Ishikawa (cell line): ENCODE results near the gene DEAF1.
A peak's percentile ranks its signal among the peaks of the same experiment; 100 is the strongest.

Experiments used
- CEBPB ChIP-seq: IDR thresholded peaks from 2 replicates; pipeline ENCODE4 v1.6.1; 2012
- CREB1 ChIP-seq: IDR thresholded peaks from 2 replicates; pipeline ENCODE4 v1.6.1; 2012; ENCODE audit warnings: low read depth
- EGR1 ChIP-seq: IDR thresholded peaks from 2 replicates; pipeline ENCODE4 v1.6.1; 2012
- EP300 ChIP-seq: IDR thresholded peaks from 2 replicates; pipeline ENCODE4 v1.6.1; 2012; ENCODE audit warnings: borderline replicate concordance
- FOXM1 ChIP-seq: IDR thresholded peaks from 2 replicates; pipeline ENCODE4 v1.6.1; 2012; ENCODE audit warnings: low read depth, borderline replicate concordance
- MAX ChIP-seq: IDR thresholded peaks from 2 replicates; pipeline ENCODE4 v1.6.1; 2012
- NFIC ChIP-seq: IDR thresholded peaks from 2 replicates; pipeline ENCODE4 v1.6.1; 2012
- RAD21 ChIP-seq: IDR thresholded peaks from 2 replicates; pipeline ENCODE4 v1.6.1; 2012; ENCODE audit warnings: low read depth
- REST ChIP-seq: IDR thresholded peaks from 2 replicates; pipeline ENCODE4 v1.6.1; 2012; ENCODE audit warnings: low read depth, mild to moderate bottlenecking
- TAF1 ChIP-seq: IDR thresholded peaks from 2 replicates; pipeline ENCODE4 v1.6.1; 2012; ENCODE audit warnings: low read depth, mild to moderate bottlenecking
- TCF12 ChIP-seq: IDR thresholded peaks from 2 replicates; pipeline ENCODE4 v1.6.1; 2012; ENCODE audit warnings: low read depth
- TEAD4 ChIP-seq: IDR thresholded peaks from 2 replicates; pipeline ENCODE4 v1.6.1; 2012
- USF1 ChIP-seq: IDR thresholded peaks from 2 replicates; pipeline ENCODE4 v1.6.1; 2012
- YY1 ChIP-seq: IDR thresholded peaks from 2 replicates; pipeline ENCODE4 v1.6.1; 2012; ENCODE audit warnings: low read depth
- ZBTB7A ChIP-seq: IDR thresholded peaks from 2 replicates; pipeline ENCODE4 v1.6.1; 2012; ENCODE audit warnings: low read depth

DEAF1 gene

GRCh38 chr11:626475-627307 lies 68.3 kb downstream of the DEAF1 start, which contains the start of gene SCT:
SCT (minus strand) TSS chr11:627181; CDS start chr11:627143, 38 bp downstream.
- TF ChIP-seq EP300 (no peak), MAX (no peak), CREB1 (no peak), CEBPB (no peak), NFIC (no peak), TCF12 (no peak), REST (no peak), EGR1 (no peak), USF1 (no peak)

DNA sequence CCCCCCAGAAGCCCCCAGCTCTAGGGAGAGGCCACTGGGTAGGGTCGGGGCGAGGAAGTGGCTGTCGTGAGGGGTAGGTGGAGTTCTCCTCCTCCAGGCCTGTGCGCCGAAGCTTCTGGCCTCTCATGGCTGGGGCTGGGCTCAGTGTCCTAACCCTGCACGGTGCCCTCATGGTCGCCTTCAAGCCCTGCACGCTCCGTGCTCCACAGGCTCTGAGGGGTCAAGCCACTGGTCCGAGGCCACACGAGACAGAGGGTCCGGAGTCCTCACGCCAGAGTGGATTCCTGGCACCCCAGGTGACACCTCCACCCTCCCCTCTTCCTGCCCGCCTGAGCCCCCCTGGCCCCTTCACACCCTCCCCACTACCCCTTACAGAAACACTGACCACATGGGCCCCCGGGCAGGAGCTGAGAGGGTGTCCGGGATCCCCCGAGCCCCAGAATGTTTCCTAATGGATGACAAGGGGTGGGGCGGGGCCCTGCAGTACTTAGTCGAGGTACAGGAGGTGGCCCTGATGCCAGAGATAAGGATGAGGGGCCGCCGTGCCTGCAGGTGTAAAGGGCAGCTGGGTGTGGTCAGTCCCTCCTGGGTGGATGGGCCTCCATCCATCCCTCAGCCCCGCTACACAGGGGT lies 69.3 kb downstream of the DEAF1 start:
- TF ChIP-seq YY1 (no peak), TCF12 (no peak), TEAD4 (no peak), CEBPB (no peak), EGR1 (no peak)

DNA sequence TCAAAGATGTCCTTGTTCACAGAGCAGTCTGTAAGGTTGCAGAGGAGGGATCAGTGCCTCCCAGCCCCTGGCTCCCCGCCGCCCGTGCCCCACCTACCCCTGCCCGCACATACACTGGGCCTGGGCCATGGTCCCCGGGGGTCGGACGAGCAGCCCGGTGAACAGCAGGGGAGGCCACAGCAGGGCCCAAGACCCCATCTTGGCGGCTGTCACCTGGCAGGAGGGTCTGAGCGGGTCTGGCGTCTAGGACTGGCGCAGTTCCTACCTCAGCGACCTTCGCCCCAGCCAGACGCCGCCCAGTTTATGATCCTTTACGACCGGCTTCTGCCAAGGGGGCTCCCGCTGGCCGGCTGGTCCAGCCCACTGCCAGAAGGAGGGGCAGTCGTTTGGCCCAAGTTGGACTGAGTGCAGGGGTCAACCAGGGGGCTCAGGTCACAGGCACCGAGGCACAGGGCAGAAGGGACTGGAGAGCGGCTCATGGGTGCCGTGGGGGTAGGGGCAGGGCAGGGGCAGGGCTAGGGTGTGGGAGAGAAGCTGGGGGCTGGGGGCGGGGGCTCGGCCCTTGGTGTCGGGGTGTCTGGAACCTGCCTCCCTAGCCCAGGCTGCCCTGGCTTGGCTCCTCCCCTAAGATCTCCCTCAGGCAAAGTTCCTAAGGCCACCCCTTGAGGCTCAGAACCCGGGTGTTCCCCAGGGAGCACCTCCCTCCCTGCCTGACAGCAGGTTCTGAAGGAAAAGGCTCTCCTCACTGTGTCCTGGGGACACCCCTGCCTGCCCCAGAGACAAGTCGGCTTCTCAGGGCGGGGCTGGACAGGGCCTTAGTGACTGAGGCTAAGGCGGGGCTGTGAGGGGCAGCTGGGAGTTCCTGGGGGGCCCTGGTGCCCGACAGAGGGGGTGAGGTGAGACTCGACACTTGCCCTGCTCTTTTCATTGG lies 70.1 kb downstream of the DEAF1 start, which contains the start of gene CDHR5:
Gene CDHR5 (minus strand): TSS at position 251 of the 931 bp plus-strand sequence. CDS start 53 bp downstream, at position 198.
- no peak for TF ChIP-seq RAD21
- 0 out of 2 replicates have a peak, but pooled peaks have one; percentile 20 for TF ChIP-seq ZBTB7A

GRCh38 chr11:623999-624704 lies 70.9 kb downstream of the DEAF1 start:
- TF ChIP-seq CEBPB (no peak), FOXM1 (no peak), EP300 (no peak), TEAD4 (no peak), NFIC (no peak), RAD21 (no peak), TCF12 (no peak), MAX (no peak)

- no peak for TF ChIP-seq REST
- TF ChIP-seq MAX: no peak
- TF ChIP-seq TEAD4: no peak
- TF ChIP-seq USF1: no peak
- TF ChIP-seq CEBPB: no peak
- no peak for TF ChIP-seq TAF1
- TF ChIP-seq CREB1: no peak
- no peak for TF ChIP-seq EGR1
- TF ChIP-seq YY1: no peak
- TF ChIP-seq ZBTB7A: no peak
Measured at GRCh38 chr11:623349-623869, 71.6 kb downstream of the DEAF1 start.
